SU-DHL-6 (cell line): ENCODE data around the gene C11orf97.

Experiments
- CTCF ChIP-seq: fragments of 200-600 bp; sonication (generic); IDR thresholded peaks from one replicate; pipeline ENCODE4 v1.5.1; 2017; ENCODE audit warnings: antibody characterized with exemption, mild to moderate bottlenecking, low read length, moderate library complexity; ENCODE audit not compliant: insufficient read depth, poor library complexity, severe bottlenecking
- EZH2phosphoT487 ChIP-seq: fragments of 200-600 bp; sonication (generic), shearing (Covaris generic); conservative IDR thresholded peaks from 2 replicates; pipeline ENCODE4 v1.6.1; 2018; ENCODE audit warnings: mild to moderate bottlenecking, antibody characterized with exemption, low read length, moderate library complexity, mixed read lengths

DNA sequence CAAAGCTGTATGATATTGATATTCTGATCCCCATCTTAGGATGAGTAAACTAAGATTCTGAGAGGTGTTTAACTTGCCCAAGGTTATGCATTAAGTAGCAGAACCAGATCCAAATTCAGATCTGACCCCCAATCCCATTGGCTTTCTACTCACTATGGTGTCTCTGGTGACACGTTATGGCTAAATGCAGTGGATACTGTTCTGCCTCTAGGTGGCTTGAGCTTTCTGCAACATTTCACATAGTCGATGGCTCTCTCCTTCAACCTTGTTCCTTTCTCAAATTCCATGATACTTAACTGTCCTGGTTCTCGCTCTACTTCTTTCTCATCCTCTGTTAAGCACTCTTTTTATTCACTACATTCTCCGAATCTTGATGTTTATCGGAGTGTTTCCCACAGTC is 9.4 kb downstream of the C11orf97 start:
- TF ChIP-seq CTCF (no peak), EZH2phosphoT487 (no peak)
